Measurements from ENCODE around the gene VEGFB. TPM values are rescaled to one million over a fixed set of nuclear protein-coding genes. Genes with fewer than 3 reads are reported as not detected.
A peak's percentile ranks its signal among the peaks of the same experiment; 100 is the strongest.

The VEGFB gene
- total RNA-seq (2014; rRNA removed) = 50.2 and 56.9 TPM in 2 replicates
- polyA plus RNA-seq (2012) = 284 TPM

GRCh38 chr11:64233913-64234586 lies at the start of gene VEGFB:
Gene VEGFB (plus strand): TSS chr11:64234584. CDS start chr11:64234834, 250 bp downstream.
- DNase-seq (ENCODE audit: low read depth) = no peak

GRCh38 chr11:64185175-64185692 lies 49.1 kb upstream of the VEGFB start:
- DNase-seq (ENCODE audit: low read depth) = peak; percentile 83

GRCh38 chr11:64185693-64186491 lies 48.5 kb upstream of the VEGFB start, which contains the start of gene STIP1:
Gene STIP1 (plus strand): TSS chr11:64186171. CDS start chr11:64186262, 91 bp downstream.
- peak; percentile 100 for DNase-seq (ENCODE audit: low read depth)

GRCh38 chr11:64186492-64187165 lies 47.8 kb upstream of the VEGFB start:
- DNase-seq (ENCODE audit: low read depth) = no peak

- no peak for DNase-seq (ENCODE audit: low read depth)
These were observed 42.0 kb upstream of the VEGFB start for GRCh38 chr11:64192434-64192833.

GRCh38 chr11:64196626-64197025 lies 37.8 kb upstream of the VEGFB start:
- DNase-seq (ENCODE audit: low read depth) = no peak

GRCh38 chr11:64198511-64198910 lies 35.9 kb upstream of the VEGFB start:
- no peak for DNase-seq (ENCODE audit: low read depth)

- no peak for DNase-seq (ENCODE audit: low read depth)
These were observed 32.8 kb upstream of the VEGFB start for GRCh38 chr11:64201543-64201942.

GRCh38 chr11:64202992-64203391 lies 31.4 kb upstream of the VEGFB start:
- DNase-seq (ENCODE audit: low read depth) = no peak

GRCh38 chr11:64203421-64204079 lies 30.8 kb upstream of the VEGFB start:
- DNase-seq (ENCODE audit: low read depth) = no peak

GRCh38 chr11:64204080-64204440 lies 30.3 kb upstream of the VEGFB start:
- no peak for DNase-seq (ENCODE audit: low read depth)

- peak; percentile 97 for DNase-seq (ENCODE audit: low read depth)
These were observed 29.9 kb upstream of the VEGFB start for GRCh38 chr11:64204464-64204989.

- no peak for DNase-seq (ENCODE audit: low read depth)
These were observed 27.7 kb upstream of the VEGFB start, which contains the start of gene FERMT3 for GRCh38 chr11:64206457-64207255. Gene FERMT3 (plus strand): TSS chr11:64206721. CDS start chr11:64207365, 644 bp downstream.

GRCh38 chr11:64207256-64208085 lies 26.9 kb upstream of the VEGFB start:
- DNase-seq (ENCODE audit: low read depth) = peak; percentile 92

GRCh38 chr11:64208086-64208795 lies 26.1 kb upstream of the VEGFB start:
- no peak for DNase-seq (ENCODE audit: low read depth)

- no peak for DNase-seq (ENCODE audit: low read depth)
These were observed 25.4 kb upstream of the VEGFB start for GRCh38 chr11:64208796-64209562.

GRCh38 chr11:64209563-64209843 lies 24.9 kb upstream of the VEGFB start:
- DNase-seq (ENCODE audit: low read depth) = no peak
